PFSK-1 (cell line): Measurements from ENCODE around the gene CYP27A1.

Experiments
- POLR2AphosphoS5 ChIP-seq: IDR thresholded peaks from 2 replicates; pipeline ENCODE4 v1.6.1; 2012; ENCODE audit warnings: low read depth, mild to moderate bottlenecking, control low read depth, low read length, moderate library complexity
- SIN3A ChIP-seq: IDR thresholded peaks from 2 replicates; pipeline ENCODE4 v1.6.1; 2012; ENCODE audit warnings: mild to moderate bottlenecking, low read length, moderate library complexity, borderline replicate concordance; ENCODE audit not compliant: insufficient read depth
- TAF1 ChIP-seq: IDR thresholded peaks from 2 replicates; pipeline ENCODE4 v1.6.1; 2012; ENCODE audit warnings: low read length, control low read depth, borderline replicate concordance; ENCODE audit not compliant: insufficient read depth
- TF ChIP-seq, protein P1 (sequence below), 2 experiments: IDR thresholded peaks; 2 replicates each; pipeline versions ENCODE4 v1.6.1 to v1.8.0; 2011 to 2012; ENCODE audit warnings: low read depth in 2 of 2, low read length in 2 of 2, control low read depth in 1 of 2, inconsistent platforms in 1 of 2, mild to moderate bottlenecking in 1 of 2, moderate library complexity in 1 of 2; ENCODE audit not compliant: insufficient read depth in 1 of 2

DNA sequence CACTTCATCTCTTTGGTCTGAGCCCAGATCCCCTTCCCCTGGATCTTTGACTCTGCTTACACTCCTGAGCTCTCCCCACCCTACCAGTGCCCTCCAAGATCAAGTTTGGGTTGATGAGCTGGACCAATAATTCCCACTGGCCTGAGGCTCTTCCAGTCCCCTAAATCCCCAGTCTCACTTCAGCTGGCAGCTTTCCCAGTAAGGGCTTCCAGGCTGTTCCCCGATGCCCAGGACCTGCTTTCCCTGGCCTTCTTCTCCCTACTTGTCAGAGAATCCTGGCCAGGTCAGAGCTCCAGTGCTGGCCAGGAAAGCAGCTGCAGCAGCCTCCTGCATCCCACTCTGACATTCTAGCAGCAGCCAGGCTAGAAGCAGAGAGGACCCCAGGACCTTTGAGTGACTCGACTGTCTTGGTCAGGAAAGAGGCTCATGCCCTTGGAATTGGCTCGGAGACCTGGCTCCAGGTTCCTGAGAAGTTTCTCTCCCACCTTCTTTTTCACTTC, 81.1 kb downstream of the CYP27A1 start:
- TF ChIP-seq, protein P1, sequence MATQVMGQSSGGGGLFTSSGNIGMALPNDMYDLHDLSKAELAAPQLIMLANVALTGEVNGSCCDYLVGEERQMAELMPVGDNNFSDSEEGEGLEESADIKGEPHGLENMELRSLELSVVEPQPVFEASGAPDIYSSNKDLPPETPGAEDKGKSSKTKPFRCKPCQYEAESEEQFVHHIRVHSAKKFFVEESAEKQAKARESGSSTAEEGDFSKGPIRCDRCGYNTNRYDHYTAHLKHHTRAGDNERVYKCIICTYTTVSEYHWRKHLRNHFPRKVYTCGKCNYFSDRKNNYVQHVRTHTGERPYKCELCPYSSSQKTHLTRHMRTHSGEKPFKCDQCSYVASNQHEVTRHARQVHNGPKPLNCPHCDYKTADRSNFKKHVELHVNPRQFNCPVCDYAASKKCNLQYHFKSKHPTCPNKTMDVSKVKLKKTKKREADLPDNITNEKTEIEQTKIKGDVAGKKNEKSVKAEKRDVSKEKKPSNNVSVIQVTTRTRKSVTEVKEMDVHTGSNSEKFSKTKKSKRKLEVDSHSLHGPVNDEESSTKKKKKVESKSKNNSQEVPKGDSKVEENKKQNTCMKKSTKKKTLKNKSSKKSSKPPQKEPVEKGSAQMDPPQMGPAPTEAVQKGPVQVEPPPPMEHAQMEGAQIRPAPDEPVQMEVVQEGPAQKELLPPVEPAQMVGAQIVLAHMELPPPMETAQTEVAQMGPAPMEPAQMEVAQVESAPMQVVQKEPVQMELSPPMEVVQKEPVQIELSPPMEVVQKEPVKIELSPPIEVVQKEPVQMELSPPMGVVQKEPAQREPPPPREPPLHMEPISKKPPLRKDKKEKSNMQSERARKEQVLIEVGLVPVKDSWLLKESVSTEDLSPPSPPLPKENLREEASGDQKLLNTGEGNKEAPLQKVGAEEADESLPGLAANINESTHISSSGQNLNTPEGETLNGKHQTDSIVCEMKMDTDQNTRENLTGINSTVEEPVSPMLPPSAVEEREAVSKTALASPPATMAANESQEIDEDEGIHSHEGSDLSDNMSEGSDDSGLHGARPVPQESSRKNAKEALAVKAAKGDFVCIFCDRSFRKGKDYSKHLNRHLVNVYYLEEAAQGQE (IDR thresholded peaks at IDR 0.05; ENCODE audit: insufficient read depth in 1 of 2, low read depth in 2 of 2, low read length in 2 of 2) = no peak
- no peak for TF ChIP-seq POLR2AphosphoS5
- TF ChIP-seq TAF1 = no peak
- TF ChIP-seq SIN3A = no peak
